ENCODE data around the gene ZNF692.

DNA sequence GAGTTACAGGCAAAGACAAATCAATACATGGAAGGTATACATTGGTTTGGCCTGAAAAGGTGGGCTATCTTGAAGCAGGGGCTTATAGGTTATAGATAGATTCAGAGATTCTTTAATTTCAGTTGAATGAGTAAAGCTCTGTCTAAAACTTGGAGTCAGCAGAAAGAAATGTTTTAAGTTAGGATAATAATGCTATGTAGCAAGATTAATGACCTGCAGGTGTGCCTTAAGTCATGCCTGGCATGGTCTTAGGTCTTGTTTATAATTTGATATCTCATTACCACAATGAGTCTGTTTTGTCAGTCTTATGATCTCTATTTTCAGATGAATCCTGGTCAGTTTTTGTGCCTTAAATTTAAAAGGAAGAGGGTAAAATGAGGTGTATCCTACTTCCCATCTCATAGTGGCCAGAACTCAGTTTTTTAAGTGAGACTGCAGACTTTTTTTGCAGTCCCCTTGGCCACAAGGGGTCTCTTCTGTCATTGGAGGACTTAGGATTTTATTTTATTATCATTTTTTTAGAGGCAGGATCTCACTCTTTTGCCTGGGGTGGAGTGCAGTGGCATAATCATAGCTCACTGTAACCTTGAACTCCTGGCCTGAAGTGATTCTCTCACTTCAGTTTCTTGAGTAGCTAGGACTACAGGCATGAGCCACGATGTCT is 25.9 kb upstream of the ZNF692 start:
- TF ChIP-seq, protein P1, sequence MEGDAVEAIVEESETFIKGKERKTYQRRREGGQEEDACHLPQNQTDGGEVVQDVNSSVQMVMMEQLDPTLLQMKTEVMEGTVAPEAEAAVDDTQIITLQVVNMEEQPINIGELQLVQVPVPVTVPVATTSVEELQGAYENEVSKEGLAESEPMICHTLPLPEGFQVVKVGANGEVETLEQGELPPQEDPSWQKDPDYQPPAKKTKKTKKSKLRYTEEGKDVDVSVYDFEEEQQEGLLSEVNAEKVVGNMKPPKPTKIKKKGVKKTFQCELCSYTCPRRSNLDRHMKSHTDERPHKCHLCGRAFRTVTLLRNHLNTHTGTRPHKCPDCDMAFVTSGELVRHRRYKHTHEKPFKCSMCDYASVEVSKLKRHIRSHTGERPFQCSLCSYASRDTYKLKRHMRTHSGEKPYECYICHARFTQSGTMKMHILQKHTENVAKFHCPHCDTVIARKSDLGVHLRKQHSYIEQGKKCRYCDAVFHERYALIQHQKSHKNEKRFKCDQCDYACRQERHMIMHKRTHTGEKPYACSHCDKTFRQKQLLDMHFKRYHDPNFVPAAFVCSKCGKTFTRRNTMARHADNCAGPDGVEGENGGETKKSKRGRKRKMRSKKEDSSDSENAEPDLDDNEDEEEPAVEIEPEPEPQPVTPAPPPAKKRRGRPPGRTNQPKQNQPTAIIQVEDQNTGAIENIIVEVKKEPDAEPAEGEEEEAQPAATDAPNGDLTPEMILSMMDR (optimal IDR thresholded peaks at IDR 0.05 in 1 of 3, IDR thresholded peaks at IDR 0.05 in 1 of 3, conservative IDR thresholded peaks at IDR 0.05 in 1 of 3; ENCODE audit: extremely low read depth in 1 of 3, insufficient read depth in 2 of 3, low read length in 3 of 3): no peak
- TF ChIP-seq EZH2 (IDR thresholded peaks at IDR 0.05; ENCODE audit: low read length): no peak

All from keratinocyte (primary cell).